DMS79 (cell line): Measurements from ENCODE around the gene SLC25A21.
A peak's percentile ranks its signal among the peaks of the same experiment; 100 is the strongest.

Source experiments
- DNase-seq: peaks from one replicate; lab custom pipeline; 2025; lab: John Stamatoyannopoulos, UW

Gene SLC25A21

DNA sequence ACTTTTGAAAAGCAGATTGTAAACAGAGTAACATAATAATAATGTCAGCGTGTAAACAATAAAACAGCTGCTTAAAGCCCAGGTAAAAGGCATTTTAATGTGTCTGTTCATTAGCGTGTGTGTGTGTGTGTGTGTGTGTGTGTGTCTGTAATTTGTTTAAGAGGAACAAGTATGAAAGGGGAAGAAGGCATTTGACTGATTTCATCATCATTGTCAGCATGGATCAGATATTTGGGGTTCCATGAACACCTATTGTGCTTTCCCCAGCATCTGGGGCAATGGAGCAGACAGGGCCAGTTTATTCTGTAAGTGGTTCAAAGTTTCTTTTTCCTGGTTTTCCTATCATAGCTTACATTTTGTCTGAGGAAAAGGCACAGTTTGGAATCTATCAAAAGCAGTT lies 28.9 kb downstream of the SLC25A21 start:
- DNase-seq, result no peak

DNA sequence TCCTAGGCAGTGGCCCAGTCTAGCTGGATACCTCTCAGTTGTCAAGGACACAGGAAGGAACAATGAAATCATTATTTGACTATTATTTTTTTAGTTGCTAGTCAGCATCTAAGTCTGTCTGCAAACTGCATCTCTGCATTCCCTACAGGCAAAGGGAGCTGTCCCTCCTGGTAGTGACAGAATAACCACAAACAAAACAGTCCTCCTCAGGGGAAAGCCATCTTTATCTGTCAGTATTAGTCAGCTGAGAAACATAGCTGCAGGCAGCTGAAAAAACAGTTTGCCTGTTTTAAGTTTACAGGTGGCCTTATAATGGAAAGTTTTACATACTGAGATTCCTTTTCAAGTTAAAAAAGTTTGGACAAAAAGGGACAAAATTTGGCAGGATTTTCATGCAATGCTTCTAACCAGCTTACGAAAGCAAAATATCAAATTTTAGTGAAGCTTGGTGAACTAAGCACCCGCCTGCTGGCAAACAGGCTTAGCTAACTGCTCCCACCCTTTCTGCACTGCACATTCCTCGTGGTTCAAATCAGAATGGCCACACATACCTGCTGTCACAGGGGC lies 29.5 kb downstream of the SLC25A21 start:
- DNase-seq, result no peak

DNA sequence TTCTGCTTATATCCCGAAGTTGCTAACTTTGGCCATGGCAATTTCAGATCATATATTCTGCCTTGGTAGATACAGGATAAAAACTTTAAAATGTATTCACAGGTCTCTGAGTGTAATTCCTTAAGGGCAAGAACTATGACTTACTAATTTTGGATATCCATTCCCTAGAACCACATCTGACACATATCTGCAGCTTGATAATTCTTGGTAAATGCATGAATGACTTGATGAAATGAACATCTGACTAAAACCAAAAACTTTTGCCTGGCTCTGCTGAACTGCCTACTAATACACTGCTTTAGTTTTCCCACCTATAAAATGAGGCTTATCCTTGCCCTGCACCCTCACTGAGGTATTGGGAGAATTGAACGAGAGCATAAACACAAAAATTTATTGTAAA lies 32.2 kb downstream of the SLC25A21 start:
- no peak for DNase-seq

DNA sequence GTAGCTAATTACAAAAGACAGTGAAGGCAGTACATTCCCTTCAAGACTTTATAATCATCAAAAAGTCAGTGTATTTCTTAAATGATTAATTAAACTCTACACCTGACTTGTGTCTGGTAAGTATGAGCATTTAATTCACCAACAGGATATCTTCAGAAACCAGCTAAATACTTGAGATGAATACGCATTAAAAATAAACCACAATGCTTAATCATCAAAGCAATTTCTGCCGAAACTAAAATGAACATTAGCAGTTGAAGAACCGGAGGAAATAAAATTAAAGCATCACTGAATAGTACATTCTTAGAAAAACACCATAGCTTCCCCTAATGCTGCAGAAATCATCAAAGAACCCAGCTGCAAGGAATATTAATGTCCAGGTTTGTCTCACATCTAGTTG lies 32.7 kb downstream of the SLC25A21 start:
- no peak for DNase-seq

DNA sequence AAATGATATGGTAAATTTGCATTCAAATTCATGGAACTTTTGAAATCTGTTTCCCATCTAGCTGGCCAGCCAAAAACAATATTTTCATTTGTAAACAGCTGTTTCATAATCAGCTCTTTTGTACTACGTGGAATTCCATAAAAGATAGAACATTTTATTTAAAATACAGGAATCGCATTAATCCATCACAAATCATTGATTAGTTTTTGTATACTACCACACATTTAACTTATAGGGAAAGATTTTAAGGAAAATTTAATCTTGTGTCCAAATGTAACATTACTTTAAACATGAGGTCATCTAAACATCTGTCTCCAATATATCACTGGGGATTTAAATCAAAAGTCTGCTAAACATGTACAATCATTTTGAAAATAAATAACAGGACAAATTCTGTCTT lies 33.5 kb downstream of the SLC25A21 start:
- no peak for DNase-seq

DNA sequence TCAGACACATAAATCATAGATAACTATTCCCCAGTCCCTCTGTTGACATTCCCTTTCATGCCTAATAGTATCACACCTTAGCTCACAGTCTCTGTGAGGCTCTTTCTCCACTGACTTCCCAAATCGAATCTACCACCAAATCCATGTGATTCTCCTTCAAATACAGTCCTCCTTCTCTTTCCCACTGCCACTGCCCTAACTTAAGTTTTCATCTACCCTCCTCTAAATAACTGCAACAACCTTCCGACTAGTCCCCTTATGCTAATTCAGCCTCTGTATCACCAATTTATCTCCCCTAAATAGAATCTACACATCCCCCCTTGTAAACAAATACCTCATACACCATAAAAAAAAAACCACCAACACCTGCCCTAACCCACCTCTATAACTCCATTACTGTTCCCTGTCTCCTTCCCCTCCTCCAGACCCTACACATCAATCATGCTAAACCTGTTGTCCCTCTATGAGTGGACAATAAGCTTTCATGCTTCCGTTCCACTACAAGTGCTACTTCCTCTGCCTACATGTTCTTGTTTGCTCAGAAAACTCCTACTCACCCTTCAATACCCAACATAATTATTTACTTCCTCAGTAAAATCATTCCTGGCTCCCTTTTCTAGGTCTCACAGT lies 39.0 kb downstream of the SLC25A21 start:
- DNase-seq, result no peak

DNA sequence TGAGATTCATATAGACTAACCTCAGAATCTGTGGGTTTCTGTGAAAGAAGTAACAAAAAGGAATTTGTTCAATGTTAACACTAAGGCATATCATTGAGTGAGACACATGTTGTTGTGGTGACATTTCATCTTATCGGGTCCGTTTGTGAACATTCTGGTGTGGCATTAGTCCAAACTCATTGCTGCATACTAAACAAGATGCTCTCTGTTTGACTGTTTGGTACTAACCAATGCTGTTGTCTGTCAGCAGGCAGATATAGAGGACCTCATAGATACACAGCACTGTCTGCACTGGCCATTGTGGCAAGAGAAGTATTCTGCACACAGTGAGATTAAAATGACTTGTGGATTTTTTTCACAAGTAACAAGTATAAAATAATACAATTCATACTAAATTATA lies 41.2 kb downstream of the SLC25A21 start:
- no peak for DNase-seq

DNA sequence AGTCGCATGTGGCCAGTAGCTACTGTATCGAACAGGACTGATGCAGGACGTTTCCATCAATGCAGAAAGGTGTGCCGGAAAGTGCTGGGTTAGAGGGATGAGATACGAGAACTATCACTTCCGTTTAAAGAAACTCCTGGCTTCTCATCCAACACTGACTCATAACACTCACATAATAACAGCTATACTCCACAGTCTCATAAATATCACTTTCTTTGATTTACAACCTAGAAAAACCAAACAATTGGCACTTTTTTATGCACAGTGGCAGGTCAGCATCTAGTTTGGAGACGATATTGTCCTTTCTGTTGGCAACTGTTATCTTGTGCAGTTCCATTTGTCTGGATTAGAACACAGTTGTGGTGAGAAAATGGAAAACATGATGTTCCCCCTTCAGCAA lies 43.4 kb downstream of the SLC25A21 start:
- DNase-seq, result no peak

DNA sequence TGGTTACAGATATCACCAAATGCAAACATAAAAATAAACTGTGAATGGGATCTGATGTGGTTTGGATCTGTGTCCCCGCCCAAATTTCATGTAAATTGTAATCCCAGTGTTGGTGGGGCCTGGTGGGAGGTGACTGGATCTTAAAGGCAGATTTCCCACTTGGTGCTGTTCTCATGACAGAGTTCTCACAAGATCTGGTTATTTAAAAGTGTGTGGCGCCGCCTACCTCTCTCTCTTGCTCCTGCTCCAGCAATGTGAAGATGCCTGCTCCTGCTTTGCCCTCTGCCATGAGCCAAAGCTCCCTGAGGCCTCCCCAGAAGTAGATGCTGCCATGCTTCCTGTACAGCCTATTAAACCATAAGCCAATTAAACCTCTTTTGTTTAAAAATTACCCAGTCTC lies 47.8 kb downstream of the SLC25A21 start:
- no peak for DNase-seq

DNA sequence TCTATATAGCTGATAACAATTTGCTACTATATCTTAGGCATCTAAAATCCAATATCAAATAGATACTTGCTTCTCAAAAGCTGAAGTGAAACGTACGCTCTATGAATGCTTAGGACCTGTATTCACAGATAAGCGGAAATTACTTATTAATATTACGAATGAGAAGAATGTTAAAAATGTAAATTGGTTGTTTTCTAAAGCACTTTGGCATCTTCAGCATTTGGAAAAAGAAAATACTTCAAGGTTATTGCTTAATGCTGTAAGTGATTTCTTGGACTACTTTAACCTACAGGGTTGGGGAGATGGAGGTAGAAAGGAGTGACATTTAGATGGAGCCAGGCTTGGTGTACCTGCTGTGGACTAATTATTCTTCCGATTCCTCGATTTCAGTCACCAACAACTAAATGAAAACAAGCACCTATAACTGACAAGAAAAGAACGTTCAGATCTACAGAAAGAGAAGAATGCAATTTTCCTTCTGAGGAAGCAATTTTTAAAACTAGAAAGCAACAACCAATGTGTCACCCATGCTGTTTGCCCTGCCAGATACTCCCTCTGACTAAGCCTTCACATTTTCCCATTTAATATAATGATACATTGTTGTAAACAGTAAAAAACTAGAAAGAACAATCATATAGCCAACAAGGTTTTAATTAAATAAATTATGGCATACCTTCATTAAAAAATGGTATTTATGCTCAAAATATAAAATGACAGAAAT lies 49.3 kb downstream of the SLC25A21 start:
- DNase-seq, result no peak

DNA sequence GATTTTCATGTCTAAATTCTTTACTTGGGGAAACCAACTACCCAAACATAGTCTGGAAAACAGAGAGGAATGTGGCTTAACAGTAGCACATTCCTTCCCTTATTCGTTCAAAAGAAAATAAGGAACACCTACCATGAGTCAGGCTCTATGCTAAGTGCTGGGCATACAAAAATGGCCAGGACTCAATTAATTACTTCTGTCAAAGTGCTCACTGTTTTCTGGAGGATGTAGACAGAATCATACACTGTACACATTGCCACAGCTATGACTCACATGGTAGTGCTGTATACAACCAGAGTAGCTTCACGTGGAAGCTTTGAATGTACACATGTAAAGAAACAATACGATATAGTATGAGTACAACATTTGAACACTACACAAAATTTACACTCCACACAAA lies 50.1 kb downstream of the SLC25A21 start:
- DNase-seq, result no peak

DNA sequence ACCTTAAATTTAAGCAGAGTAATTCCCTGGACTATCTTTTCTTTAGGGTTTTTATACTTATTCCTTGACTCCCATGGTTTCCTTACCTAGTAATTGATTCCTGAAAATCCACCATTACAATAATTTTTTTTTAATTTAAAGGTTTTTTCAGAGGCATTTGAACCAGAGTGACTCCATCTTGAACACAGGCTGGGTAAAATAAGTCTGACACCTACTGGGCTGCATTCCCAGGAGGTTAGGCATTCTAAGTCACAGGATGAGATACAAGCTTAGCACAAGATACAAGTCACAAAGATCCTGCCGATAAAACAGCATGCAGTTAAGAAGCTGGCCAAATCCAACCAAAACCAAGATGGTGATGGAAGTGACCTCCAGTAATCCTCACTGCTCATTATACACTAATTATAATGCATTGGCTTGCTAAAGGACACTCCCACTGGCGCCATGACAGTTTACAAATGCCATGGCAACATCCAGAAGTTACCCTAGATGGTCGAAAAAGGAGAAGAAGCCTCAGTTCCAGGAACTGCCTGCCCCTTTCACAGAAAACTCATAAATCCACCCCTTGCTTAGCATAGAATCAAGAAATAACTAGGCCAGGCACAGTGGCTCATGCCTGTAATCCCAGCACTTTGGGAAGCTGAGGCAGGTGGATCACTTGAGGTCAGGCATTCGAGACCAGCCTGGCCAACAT lies 53.6 kb downstream of the SLC25A21 start:
- DNase-seq, result no peak

DNA sequence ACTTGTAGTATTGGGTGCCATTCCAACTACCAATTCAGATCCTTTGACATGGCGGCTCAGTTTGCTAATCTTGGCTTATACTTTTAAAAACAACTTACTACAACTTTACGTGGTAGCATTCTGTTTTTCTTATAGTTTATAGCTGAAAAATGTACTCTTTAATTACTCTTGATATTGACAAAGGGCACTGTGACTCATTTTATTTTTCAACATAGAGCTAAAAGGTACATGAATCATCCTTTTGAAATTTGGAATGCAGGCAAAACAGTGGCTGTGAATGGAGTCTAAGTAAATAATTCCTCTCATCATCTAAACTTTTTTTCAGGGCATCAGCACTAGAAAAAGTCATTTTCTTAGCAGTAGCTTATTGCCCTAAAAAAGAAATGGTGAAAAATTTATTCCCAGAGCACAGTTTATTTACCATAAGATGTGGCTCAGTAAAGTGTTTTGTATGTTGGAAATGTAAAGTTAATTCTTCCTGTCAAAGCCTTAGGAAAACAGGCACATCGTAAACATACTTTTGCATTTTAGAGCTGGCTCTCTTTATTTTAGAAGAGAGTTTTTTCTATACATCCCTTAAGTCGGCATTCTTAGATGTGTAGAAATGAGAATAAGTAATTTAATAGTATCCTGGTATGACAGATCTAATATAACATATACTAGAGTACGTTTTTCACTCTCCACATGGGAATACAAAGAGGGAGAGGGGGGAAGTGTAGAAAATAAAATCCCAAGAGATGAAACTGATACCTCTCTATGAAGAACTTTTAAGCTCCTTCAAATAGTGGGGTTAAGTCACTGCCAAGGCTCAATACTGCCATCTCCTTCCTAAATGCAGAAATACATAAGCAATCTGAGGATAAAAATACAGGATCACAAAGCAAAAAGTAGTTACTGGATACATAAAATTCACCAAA lies 55.2 kb downstream of the SLC25A21 start:
- DNase-seq, result peak; percentile 13

DNA sequence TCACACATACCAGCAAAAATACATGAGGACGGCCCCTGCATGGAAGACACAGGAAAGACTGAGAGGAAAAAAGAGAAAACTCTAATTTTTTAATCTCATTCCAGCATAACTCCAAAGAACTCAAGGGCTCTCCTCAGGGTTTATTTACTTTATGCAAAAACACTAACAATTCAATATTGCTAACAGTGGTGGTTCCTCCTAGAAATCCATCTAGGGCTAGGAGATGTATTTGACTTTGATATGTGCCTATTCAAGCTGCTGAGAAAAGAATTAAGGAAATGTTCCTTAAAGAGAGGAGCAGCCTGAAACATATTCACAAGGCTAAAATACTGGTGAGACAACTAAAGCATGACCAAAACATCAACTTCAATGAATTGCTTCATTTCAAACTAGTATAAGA lies 57.0 kb downstream of the SLC25A21 start:
- DNase-seq, result no peak

DNA sequence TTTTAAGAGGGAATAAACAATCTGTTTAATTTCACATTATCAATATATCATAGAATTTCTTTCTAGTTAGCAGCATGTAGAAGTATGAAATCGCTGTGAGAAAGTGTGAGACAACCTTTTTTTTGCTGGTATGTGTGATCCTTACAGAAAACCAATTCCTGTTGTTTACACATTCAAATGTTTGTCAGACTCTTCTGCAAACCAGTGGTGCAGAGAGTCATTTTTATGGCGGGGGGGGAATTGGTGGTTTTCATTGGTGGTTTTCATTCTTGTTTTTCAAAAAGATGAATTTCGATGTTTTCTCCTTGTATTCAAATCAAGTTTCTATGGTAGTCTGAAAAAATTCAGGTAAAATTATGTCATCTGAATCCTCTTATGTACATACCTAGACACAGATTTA lies 57.8 kb downstream of the SLC25A21 start:
- DNase-seq, result no peak

DNA sequence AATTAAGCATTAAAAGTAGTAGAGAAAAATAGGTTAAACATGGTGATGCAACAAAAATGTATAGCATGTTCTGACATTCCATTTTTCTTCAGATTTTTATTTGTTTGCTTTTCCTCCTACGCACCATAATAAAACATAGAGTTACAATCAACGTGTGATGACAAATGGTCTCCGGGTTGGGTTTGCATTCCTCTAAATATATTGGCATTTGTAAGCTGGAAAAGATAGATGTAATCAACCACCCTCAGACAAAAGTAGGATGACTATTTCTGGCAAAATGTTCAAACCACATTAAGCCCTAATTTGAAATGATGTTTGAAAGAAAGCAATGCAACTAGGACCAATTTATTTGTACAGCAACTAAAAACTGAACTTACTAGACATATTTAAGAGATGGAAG lies 58.4 kb downstream of the SLC25A21 start:
- no peak for DNase-seq

DNA sequence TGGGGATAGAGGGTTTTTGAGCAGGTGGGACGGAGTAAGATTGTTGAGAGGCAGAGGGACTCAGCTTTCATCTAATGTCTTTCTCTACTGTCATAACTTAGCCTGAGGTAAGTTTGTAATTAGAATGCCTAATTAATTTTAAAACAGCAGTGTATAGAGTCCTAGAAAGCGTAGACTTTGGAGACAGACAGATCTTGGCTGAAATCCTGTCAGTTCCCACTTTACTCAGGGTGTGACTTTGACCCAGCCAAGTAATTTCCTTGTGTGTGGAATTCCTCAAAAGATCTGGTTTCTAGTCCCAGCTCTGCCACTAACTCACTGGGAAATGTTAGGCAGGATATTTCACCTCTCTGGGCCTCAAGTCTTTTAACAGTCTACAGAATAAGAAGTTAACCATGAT lies 74.3 kb downstream of the SLC25A21 start:
- DNase-seq, result no peak

DNA sequence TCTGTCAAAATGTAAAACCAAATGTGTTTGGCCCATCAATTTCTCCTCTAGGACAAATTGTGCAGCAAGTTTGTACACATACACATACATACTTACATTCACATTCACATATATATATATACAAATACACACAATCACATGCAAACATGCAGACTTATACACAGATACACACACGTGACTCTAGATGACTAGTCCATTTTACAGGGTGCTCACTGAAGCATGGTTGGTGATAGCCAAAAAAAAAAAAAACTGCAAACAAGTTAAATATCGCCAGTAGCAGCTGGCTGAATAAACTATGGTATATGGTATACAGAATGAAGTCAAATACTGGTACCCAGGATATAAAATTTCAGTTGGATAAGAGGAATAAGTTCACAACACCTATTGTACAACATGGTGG lies 77.9 kb downstream of the SLC25A21 start:
- DNase-seq, result no peak

DNA sequence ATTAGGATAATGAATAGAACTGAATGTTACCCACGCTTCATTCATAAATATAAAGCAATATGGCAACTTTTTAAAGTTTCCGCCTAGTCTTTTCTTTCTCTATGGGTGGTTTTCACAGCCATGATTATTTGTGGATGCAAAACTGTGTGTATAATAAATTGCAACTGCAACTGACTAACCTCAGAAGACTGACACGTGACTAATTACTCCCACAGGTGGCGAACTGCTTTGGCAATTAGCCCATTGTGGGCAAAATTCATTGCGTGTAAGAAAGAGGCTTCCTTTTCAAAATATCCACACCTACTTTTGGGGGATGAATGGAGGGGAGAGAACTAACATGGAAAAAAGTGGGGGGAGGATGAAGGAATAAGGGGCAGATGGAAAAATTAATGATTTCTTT lies 79.0 kb downstream of the SLC25A21 start:
- DNase-seq, result no peak

DNA sequence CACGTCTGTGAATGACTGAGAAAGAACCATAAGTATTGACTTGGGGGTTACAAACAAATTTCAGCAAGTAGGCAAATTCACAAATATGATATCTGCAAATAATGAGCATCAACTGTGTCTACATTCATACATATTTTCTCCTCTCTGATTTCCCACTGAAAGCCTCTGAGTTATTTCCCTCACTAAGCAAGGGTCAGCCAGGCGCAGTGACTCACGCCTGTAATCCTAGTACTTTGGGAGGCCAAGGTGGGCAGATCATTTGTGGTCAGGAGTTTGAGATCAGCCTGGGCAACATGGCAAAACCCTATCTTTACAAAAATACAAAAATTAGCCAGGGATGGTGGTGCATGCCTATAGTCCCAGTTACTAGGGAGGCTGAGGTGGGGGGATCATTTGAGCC lies 80.8 kb downstream of the SLC25A21 start:
- no peak for DNase-seq

DNA sequence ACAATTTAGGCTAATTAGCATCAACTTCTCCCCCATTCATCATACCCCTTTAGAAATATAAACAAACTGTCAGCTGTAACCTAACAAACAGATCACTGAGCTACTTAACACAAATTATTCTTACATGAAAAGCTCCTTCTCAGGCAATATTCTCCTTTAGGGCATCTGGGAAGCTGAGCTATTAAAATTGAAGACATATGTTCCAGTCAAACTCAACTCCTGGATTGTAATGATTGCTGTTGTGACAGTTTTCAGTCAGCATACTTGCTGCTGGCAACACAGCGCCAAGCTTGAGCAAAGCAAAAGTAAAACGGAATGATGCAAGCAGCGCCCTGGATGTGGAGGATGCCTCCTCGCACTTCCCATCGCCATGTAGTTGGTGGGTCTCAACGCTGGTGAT lies 82.4 kb downstream of the SLC25A21 start:
- no peak for DNase-seq

DNA sequence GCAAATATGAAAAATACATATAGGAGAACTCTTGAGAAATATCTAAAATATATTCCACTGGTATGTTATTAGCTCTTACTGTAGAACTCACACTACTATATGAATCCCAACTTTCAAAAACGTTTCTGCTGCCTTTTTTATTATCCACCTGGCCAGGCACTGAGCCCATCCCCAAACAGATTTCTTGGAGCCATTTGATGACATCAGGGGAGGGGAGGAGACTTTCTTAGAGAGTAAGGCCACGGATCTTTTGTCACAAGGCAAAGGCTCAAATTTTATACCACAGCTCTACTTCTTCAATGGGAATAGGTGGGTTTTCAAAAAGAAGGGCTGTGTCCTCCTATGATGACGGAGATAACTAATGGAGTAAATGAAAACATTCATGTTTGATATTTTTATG lies 83.0 kb downstream of the SLC25A21 start:
- DNase-seq, result no peak
